ENCODE measurements around the gene MLIP.
A peak's percentile ranks its signal among the peaks of the same experiment; 100 is the strongest.
"Not testable (repeated sequence)": the region's sequence is repeated elsewhere in the genome, so short reads cannot be mapped to it uniquely, and the experiment has no call there.

MLIP gene

DNA sequence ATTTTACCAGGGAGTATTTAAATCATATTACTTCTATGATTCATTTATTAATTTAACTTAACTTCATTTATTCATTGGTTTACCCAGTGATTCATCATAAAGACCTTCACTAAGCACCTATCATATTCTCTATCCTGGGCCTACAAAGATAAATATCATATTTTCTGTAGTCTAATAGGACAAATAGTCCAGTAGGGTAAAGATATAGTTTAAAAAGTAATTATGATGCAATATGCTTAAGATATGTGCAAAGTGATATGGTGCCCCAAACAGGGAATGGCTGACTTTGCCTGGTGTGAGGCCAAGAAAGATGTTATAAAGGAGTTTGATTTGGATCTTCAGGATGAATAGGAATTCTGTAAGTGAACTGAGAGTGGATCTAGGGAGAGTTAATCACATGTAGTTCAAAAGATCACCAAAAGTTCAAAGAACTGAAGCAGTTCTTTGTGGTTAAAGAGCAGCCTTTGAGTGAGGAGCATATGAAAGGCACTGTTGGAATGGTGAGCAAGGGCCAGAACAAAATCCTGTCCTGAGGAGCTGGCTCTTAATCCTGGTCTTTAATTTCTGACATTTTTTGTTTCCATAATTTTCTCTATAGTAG is 45.5 kb downstream of the MLIP start:
- DNase-seq: no peak

- DNase-seq: no peak
Measured at GRCh38 chr6:54157405-54157804, 46.2 kb downstream of the MLIP start.

DNA sequence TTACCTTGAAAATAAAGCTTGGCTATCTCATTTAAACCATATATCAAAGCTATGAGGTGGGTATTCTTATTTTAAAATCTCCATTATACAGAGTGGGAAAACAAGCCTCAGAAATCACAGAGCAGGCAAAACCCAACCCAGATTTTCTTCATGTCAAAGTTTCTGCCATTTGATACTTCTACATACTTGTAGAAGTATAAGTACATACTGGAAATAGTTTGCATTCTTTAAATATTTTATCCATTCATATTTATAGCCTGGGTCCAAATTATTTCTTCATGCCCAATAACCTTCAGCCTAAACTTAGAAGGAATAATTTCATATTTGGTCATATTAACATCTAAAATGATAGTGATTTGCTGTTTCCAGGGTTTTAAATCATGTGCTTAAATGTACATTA is 61.8 kb downstream of the MLIP start:
- DNase-seq: no peak

DNA sequence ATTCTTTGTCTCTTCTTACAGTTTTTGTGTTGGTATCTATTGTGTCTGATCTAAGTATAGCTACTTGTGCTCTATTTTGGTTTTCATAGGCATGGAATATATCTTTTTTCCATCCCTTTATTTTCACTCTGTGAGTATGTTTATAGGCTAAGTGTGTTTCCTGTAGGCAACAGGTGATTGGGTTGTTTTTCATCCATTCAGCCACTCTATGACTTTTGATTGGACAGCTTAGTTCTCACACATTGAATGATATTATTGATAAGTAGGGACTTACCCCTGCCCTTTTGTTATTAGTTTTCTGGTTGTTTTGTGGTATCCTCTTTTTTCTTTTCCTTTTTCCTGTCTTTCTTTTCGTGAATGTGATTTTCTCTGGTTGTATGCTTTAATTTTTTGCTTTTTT is 67.9 kb downstream of the MLIP start:
- DNase-seq: no peak

DNA sequence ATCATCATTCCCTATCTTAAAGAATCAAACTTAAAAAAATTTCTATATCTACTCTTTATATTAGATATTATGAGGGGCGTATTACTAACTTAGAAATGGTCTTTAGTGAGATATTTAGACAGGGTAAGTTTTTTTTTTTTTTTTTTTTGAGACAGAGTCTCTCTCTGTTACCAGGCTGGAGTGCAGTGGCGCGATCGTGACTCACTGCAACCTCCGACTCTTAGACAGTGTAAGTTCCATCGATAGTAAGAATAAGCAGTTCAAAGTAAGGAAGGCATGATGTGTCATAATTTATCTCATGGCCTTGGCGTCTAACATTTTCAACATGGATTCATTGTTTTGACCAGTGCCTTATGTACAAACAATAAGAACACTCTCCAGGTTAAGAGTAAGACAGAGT is 72.4 kb downstream of the MLIP start:
- DNase-seq: no peak

GRCh38 chr6:54185885-54186284 is 74.6 kb downstream of the MLIP start:
- DNase-seq: no peak

- no peak for DNase-seq
Measured at GRCh38 chr6:54188846-54189245, 77.6 kb downstream of the MLIP start.

DNA sequence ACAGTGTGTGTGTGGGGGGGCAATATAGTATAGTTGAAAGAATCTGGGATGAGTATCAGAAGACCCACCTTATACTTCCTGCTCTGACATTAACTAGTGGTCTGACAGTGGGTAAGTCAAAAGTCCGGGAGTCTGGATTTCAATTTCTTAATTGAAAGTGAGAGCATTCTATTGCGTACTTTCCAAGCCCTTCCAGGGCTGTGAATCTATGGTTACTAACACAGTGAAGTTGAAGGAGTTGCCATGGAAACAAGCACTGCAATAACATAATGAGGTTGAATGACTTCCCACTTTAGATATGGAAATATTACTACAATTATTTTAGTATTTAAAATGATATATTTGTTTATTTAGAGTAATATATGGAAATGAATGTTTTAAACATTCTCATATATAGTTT is 80.2 kb downstream of the MLIP start:
- DNase-seq: peak in 1 of 2 experiments; percentile 8

- DNase-seq: no peak
Measured at GRCh38 chr6:54192993-54193392, 81.8 kb downstream of the MLIP start.

GRCh38 chr6:54193560-54193959 is 82.3 kb downstream of the MLIP start:
- no peak for DNase-seq

DNA sequence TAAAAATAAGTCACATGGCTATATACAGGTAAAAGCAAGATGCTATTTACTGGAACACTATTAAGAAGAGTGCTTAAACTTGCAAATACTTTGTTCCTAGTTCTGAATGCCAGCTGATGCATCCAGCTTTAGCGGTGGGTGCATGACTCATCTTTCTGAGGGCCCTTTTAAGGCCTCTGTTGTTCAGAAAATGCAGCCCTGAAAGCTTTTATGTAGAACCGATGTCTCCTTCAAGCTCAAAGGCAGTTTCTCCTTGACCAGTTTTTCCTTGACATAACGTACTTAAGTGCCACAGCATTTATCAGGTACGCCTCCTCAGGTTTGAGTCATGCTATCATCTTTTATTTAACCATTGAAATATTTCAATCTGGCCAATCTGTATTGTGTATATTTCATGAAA is 82.8 kb downstream of the MLIP start:
- no peak for DNase-seq

GRCh38 chr6:54195637-54196036 is 84.4 kb downstream of the MLIP start:
- DNase-seq: no peak

DNA sequence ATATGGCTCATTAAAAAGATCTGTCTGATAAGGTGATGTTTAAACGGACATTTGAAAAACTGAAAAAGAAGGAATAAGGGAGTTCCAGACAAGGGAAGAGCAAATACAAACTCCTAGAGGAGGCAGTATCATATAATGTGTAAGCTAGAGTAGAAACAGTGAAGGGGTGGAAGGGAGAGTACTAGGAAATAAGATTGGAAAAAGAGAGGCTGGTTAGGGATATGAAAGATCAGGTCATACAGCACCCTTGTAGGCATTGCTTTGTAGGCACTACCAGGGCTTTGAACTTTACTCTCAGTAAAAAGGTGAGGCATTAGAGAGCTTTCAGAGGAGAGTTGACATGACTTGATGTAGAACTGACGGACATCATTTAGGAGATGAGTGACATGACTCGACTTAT is 85.7 kb downstream of the MLIP start:
- DNase-seq: no peak

DNA sequence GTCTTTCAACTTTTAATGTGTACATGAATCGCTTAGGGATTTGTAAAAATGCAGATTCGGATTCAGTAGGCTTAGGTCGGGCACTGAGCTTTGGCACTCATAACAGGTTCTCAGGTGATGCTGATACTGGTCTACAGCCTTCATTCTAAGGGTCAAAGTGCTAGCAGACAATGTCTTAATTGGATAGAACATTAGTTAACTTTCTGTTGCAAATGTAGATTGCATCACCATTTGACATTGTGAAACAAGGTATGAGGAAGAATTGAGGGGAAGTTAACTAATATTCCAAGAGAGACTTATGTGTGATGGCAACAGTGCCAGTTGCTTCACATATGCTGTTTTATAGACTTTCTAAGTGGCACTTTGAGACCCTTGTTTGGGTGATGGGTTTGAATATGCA is 86.9 kb downstream of the MLIP start:
- no peak for DNase-seq

GRCh38 chr6:54203474-54204035 is 92.3 kb downstream of the MLIP start:
- DNase-seq: not testable (repeated sequence)

DNA sequence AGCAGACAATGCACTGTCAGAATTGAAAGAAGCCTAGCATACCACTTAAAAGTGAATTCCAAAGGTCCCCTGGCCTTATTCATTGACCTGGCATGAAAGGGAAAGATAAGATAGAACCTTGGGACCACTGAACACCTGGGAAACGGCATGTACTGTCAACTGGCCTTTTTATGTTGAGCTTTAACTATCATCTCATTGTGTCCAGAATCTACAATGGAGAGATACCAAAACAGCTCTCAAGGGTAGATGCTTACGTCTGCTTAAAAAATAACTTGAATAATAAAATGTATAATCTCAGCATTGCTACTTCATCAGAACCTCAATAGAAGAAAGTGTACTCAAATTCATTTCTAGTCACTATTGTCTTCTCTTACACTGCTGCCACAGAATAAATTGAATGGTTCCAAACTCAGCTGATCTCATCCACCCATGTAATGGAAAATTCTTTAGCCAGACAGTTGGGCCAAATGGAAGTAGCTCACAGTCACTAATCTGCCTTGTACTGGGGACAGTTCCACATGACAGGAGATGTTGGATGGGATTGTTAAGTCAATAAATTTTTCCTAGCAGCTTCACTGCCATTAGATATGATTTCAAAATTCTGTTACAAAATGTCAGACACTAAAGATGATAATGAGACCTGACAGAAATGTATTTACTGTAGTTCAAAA is 93.8 kb downstream of the MLIP start:
- peak; percentile 20 to 26 for DNase-seq

GRCh38 chr6:54206510-54206909 is 95.3 kb downstream of the MLIP start:
- DNase-seq: no peak

DNA sequence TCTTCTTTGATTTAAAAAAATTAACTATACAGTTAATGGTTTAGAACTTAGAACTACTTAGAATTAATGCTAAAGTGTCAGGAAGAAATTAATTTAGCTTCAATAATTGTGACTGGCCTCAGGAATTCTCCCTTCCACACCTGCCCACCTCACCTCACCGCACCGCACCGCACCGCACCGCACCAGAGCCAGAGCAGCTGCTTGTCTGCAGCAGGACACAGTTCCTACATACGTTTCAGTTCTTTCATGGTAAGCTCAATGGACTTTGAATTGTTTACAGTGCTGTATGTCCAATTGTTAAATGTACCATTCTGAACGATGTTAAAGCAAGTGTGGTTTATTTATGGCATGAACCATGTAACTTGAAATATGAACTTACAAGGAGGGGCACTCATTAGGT is 98.7 kb downstream of the MLIP start:
- DNase-seq: not testable (repeated sequence)

- DNase-seq: no peak
Measured at GRCh38 chr6:54214286-54214685, 103.0 kb downstream of the MLIP start.

DNA sequence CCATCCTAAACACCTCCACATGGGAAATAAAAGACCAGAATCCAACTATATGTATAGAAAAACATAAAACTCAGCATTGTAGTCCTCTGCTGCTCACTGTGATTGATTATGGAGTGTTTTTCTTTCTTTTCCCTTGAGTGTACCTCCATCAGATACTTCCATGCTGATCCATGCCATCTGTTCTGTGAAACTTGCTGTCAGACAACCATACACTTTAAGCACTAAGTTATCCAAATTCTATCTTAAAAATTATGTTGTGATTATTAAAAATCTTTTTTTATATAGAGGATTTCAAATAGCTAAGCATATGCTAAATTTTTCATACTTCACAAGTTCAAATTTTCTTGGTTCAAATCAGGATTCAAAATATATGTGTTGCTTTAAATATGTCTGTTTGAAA is 105.1 kb downstream of the MLIP start:
- no peak for DNase-seq

DNA sequence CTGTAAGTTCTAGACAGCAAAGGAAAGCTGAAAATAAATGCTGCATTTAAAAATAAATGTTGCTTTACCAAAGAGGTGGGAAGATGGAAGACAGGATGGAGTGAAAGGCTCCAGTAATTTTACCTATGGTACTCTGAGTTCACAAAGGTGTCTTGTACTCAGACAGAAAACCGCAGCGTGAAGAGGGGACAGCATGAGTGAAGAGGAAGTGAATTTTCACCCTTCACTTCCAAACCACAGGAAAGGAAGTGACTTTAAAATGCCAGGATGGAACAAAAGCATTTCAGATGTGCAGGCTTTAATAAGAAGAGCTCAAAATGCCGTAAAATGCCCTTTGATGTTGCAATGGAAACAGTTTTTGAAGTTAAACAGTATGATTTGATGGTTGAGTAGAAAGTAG is 105.8 kb downstream of the MLIP start:
- no peak for DNase-seq

- DNase-seq: no peak
Measured at GRCh38 chr6:54222217-54222616, 111.0 kb downstream of the MLIP start.

- DNase-seq: no peak
Measured at GRCh38 chr6:54232703-54233102, 121.5 kb downstream of the MLIP start.

GRCh38 chr6:54234539-54234938 is 123.3 kb downstream of the MLIP start:
- DNase-seq: no peak

DNA sequence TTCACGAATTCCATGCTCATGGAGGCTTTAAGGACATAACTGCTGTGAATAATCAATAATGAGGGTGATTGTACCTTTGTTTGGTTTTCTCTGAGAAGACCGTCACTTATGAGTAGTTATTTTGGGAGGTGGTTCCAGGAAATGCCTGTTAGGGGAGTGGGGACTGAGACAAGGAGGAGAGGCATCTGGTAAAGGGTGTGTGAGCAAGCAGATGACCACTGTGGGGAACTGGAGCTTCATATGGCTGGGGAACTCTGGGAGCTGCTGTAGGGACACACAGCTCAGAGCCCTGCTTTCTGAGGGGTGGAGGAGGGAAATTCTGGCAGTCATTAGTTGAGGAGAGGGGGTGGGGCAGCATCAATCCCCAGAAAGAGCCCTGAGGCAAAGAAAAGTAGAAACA is 125.7 kb downstream of the MLIP start:
- peak in 1 of 2 experiments; percentile 15 for DNase-seq
